NCI-H774 (cell line): ENCODE measurements around the gene ODF4.

Experiments used
- DNase-seq: peaks from one replicate; lab custom pipeline; 2025; lab: John Stamatoyannopoulos, UW

ODF4 gene

GRCh38 chr17:8339540-8339939 is at the start of gene ODF4:
Gene ODF4 (plus strand): TSS chr17:8339840. CDS start chr17:8340052, 212 bp downstream.
- no peak for DNase-seq

DNA sequence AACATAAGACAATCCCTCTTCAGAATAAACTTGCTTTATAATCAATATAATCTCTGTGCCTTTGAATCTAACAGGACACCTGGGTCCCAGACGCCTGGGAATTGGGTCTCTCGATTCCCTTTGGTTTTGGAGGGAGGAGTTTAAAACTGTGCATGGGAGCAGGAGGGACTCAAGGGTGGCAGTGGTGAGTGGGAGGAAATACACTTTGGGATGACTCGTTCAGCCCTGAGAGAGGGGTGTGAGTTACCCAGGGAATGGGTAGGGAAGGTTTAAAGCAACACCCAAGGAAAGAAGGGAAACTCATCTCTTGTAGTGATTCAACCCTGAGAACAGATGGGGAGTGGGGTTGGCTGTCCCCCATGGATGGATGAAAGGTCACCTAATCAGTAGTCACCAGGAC is 49.6 kb upstream of the ODF4 start:
- DNase-seq: no peak

GRCh38 chr17:8292639-8293395 is 46.8 kb upstream of the ODF4 start:
- no peak for DNase-seq

- DNase-seq: no peak
Observed at GRCh38 chr17:8294361-8294760, 45.3 kb upstream of the ODF4 start.

DNA sequence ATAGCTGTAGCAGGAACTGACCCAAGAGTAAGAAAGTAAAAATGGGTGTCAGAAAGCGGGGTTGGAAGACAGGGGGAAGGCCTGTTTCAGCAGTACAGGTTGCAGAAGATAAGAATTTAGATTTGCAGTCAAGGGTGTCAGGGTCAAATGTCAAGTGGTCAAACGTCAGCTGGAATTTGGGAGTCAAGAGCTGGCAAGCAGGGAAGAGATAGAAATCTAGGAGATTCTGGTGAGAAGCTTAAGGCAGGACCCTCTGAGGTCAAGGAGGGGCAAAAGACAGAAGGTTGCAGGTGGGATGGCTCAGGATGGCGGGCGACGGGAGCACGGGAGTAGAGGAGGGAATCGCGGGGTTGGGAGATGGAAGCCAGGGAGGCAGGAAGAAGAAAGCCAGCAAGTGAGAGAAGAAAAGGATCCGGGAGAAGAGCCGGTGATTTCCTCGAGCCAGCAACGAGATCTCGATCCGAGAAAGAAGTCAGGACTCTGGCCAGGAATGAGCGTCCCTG is 44.8 kb upstream of the ODF4 start:
- DNase-seq: no peak

GRCh38 chr17:8300226-8300625 is 39.4 kb upstream of the ODF4 start:
- no peak for DNase-seq

GRCh38 chr17:8300627-8301242 is 38.9 kb upstream of the ODF4 start:
- peak; percentile 22 for DNase-seq

GRCh38 chr17:8310601-8311123 is 29.0 kb upstream of the ODF4 start:
- DNase-seq: no peak

- DNase-seq: no peak
Observed at GRCh38 chr17:8311131-8311790, 28.4 kb upstream of the ODF4 start.

GRCh38 chr17:8312251-8312650 is 27.4 kb upstream of the ODF4 start:
- no peak for DNase-seq

- no peak for DNase-seq
Observed at GRCh38 chr17:8312726-8313600, 26.7 kb upstream of the ODF4 start.

GRCh38 chr17:8314797-8315763 is 24.6 kb upstream of the ODF4 start:
- DNase-seq: no peak

DNA sequence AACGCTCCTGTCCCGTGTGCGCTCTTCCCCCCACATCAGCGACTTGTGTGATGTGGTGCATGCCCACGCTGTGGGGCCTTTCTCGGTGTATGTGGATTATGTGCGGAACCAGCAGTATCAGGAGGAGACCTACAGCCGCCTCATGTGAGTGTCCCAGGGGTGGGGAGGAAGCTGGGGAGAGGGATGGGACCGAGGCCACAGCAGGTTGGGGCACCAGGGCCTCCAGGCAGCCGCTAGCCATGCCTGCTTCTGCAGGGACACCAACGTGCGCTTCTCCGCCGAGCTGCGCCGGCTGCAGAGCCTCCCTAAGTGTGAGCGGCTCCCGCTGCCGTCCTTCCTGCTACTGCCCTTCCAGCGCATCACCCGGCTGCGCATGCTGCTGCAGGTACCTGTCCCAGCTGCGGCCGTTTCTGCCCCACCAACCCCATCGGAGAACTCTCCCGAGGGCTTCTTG is 23.8 kb upstream of the ODF4 start:
- DNase-seq: no peak

DNA sequence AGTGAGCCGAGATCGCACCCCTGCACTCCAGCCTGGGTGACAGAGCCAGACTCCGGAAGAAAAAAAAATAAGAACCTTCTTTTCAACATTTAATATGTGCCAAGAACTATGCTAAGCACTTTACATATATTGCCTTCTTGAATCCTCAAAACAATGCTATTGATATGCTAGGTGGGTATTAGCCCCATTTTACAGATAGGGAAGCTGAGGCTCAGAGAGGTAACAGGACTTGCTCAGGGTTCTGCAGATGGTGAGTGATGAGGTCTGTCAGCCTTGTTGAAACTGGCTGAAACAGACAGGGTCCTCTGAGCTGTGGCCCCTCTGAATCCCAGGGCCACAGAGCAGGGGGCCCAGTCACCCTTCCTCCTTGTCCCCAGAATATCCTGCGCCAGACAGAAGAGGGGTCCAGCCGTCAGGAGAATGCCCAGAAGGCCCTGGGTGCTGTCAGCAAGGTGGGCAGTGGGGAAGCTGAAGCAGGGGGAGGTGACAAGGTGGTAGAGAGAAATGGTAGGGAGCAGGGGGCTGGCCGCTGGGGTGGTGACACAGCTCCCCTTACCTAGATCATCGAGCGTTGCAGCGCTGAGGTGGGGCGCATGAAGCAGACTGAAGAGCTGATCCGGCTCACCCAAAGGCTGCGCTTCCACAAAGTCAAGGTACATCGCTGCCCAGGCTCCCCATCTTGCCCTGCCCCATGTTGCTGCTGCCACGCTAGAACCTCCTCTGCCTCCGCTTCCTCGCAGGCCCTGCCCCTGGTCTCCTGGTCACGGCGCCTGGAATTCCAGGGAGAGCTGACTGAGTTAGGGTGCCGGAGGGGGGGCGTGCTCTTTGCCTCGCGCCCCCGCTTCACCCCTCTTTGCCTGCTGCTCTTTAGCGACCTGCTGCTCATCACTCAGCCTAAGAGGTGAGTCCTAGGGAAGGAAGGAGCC is 21.4 kb upstream of the ODF4 start:
- no peak for DNase-seq

DNA sequence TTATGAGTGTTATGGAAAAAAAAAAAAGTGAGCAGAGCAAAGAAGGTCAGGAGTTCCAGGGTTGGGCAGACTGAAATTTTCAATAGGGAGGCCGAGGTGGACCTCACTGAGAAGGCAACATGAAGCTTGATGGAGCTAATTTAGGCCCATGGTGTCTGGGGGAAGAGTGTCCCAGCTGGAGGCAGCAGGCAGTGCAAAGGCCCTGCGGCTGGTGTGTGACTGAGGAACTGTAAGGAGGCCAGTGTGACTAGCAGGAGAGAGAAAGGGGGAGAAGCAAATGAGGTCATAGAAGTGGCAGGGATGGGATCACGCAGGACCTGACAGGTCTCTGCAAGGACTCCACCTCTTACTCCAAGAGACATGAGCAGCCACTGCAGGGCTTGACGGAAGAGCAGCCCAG is 19.4 kb upstream of the ODF4 start:
- no peak for DNase-seq

DNA sequence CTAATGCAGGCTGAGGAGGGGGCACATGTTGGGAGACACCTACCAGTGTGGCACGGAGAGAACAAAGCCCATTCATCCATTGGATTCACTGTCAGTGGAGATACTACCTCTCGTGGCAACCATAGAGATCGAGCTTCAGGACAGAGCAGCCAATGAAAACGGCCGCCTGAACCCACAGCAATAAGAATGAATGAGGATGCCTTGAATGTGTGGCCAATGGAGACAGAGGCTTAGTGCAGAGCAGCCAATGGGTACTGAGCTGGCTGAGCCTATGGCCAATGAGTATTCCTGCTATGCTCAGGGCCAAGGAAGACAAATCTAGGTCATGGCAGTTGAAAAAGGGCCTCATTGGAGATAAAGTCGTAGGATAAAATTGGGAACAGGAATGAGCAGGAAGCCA is 18.6 kb upstream of the ODF4 start:
- no peak for DNase-seq

DNA sequence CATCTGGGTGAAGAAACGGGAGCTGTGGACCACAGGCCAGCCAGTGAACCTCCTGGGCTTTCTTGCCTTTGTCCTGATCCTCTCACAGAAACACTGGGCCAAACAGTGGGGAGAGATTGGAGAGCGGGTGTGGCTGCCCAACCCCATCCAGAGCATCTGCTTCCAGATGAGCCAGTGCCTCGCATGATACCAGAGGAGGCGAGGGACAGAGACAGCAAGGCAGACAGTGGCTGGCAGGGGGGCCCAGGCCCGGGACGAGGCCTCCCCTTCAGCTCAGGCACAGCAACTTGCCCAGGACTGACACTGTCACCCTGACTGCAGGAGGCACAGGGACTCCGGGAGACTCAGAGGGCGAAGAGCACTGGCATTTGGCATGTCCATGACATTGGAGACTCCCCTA is 17.6 kb upstream of the ODF4 start:
- no peak for DNase-seq

DNA sequence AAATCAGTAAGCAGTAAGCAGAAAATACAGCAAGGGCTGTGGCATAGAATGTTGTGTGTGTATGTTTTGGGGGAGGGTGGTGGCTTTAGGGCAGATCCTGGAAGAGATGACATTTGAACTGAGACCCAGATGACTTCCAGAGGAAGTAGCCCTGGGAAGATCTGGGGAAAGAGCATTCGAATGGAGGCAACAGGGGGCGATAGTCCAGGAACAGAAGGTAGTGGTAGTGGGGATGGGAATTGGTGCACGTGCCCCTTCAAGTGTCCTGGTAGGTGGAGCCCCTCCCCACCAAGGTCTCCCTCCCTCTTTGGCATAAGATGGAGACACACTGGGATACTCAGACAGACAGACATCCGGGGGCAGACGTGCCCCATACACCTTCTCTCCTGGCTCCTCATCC is 15.5 kb upstream of the ODF4 start:
- DNase-seq: no peak

- no peak for DNase-seq
Observed at GRCh38 chr17:8324923-8325322, 14.7 kb upstream of the ODF4 start.
